Pericardium fibroblast (primary cell): Measurements from ENCODE around the gene OR6K6. TPM values are rescaled to one million over a fixed set of nuclear protein-coding genes. Genes with fewer than 3 reads are reported as not detected.

ENCODE experiments used
- total RNA-seq: library from RNA; depleted of rRNA; stranded (reverse); fragments of >200 nt; gene quantifications from 2 replicates; pipeline ENCODE4 v1.2.3, GENCODE V29; 2015

The OR6K6 gene, protein sequence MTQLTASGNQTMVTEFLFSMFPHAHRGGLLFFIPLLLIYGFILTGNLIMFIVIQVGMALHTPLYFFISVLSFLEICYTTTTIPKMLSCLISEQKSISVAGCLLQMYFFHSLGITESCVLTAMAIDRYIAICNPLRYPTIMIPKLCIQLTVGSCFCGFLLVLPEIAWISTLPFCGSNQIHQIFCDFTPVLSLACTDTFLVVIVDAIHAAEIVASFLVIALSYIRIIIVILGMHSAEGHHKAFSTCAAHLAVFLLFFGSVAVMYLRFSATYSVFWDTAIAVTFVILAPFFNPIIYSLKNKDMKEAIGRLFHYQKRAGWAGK
- total RNA-seq = not detected in 2 replicates

GRCh38 chr1:158754420-158754819 lies at the start of gene OR6K6:
Gene OR6K6, plus strand, starts transcription at chr1:158754720. Its CDS starts 168 bp downstream, at chr1:158754888.

GRCh38 chr1:158720620-158721019 lies 33.9 kb upstream of the OR6K6 start, which contains the start of gene OR6K3:
Gene OR6K3, minus strand, starts transcription at chr1:158720720. Its CDS starts 2,605 bp downstream, at chr1:158718115.

GRCh38 chr1:158771950-158772866 lies 17.7 kb downstream of the OR6K6 start, which contains the start of gene OR6N1:
Gene OR6N1, minus strand, starts transcription at chr1:158772195. Its CDS starts 5,513 bp downstream, at chr1:158766682.

GRCh38 chr1:158781104-158781503 lies 26.6 kb downstream of the OR6K6 start, which contains the start of gene OR6N2:
Gene OR6N2, minus strand, starts transcription at chr1:158781204. Its CDS starts 3,569 bp downstream, at chr1:158777635.

Other genes starting within 250 kb of the OR6K6 start
- gene OR6Y1, start 200.3 kb upstream of the OR6K6 start, total RNA-seq = not detected in 2 replicates
- not detected in 2 replicates for gene OR6P1, start 184.1 kb upstream of the OR6K6 start, total RNA-seq
- gene OR10X1, start 174.8 kb upstream of the OR6K6 start, total RNA-seq = not detected in 2 replicates
- not detected in 2 replicates for gene OR10Z1, start 149.5 kb upstream of the OR6K6 start, total RNA-seq
- under 0.01 and 0.09 TPM in 2 replicates for gene SPTA1, start 68.0 kb upstream of the OR6K6 start, total RNA-seq
- not detected in 2 replicates for gene OR6K2, start 54.1 kb upstream of the OR6K6 start, total RNA-seq
- not detected in 2 replicates for gene OR6K3, start 34.0 kb upstream of the OR6K6 start, total RNA-seq
- gene OR6N1, start 17.5 kb downstream of the OR6K6 start, total RNA-seq = not detected in 2 replicates
- not detected in 2 replicates for gene OR6N2, start 26.5 kb downstream of the OR6K6 start, total RNA-seq
- not detected in 2 replicates for gene MNDA, start 76.6 kb downstream of the OR6K6 start, total RNA-seq
- gene PYHIN1, start 176.8 kb downstream of the OR6K6 start, total RNA-seq = not detected in 2 replicates